Endothelial cell (in vitro differentiated cells): ENCODE measurements around the gene PCDHGB5. TPM values are rescaled to one million over a fixed set of nuclear protein-coding genes. Genes with fewer than 3 reads are reported as not detected.
"Not testable (repeated sequence)": the region's sequence is repeated elsewhere in the genome, so short reads cannot be mapped to it uniquely, and the experiment has no call there.

ENCODE experiments used
- DNase-seq: peaks from one replicate; pipeline ENCODE4 v3.0.0; 2021; ENCODE audit warnings: low spot score
- H3K27ac Mint-ChIP-seq: one replicate; pipeline ENCODE4 v1.8.0; 2021; ENCODE audit warnings: mixed read lengths, inconsistent platforms; ENCODE audit not compliant: unreplicated experiment
- H3K27me3 Mint-ChIP-seq: one replicate; pipeline ENCODE4 v1.8.0; 2021; ENCODE audit warnings: mild to moderate bottlenecking, moderate library complexity, mixed read lengths, inconsistent platforms; ENCODE audit not compliant: unreplicated experiment
- H3K36me3 Mint-ChIP-seq: one replicate; pipeline ENCODE4 v1.8.0; 2021; ENCODE audit warnings: mild to moderate bottlenecking, low read depth, mixed read lengths, inconsistent platforms; ENCODE audit not compliant: unreplicated experiment
- H3K4me1 Mint-ChIP-seq: one replicate; pipeline ENCODE4 v1.8.0; 2021; ENCODE audit warnings: mild to moderate bottlenecking, mixed read lengths, inconsistent platforms; ENCODE audit not compliant: unreplicated experiment
- H3K4me3 Mint-ChIP-seq: one replicate; pipeline ENCODE4 v1.8.0; 2021; ENCODE audit warnings: mild to moderate bottlenecking, mixed read lengths, inconsistent platforms; ENCODE audit not compliant: unreplicated experiment
- H3K9me3 Mint-ChIP-seq: one replicate; pipeline ENCODE4 v1.8.0; 2021; ENCODE audit warnings: mixed read lengths, inconsistent platforms; ENCODE audit not compliant: unreplicated experiment
- CTCF ChIP-seq: fragments of 200-600 bp; sonication (generic); IDR thresholded peaks from one replicate; pipeline ENCODE4 v1.5.0; 2021; ENCODE audit warnings: antibody characterized with exemption; ENCODE audit not compliant: unreplicated experiment
- total RNA-seq: library from RNA; stranded (reverse); fragmentation: NEBNext Ultra II Directional; extraction: Animal tissue kit (Norgen Biotek cat#: 25700); gene quantifications from one replicate; pipeline ENCODE4 v1.2.1, GENCODE V29; 2021; ENCODE audit not compliant: unreplicated experiment

The PCDHGB5 gene
- total RNA-seq, 1 donor from 2014 or later: 5.5 TPM

GRCh38 chr5:141373673-141374317 lies 24.0 kb upstream of the PCDHGB5 start, which contains the start of gene PCDHGA6:
Gene PCDHGA6, plus strand, starts transcription at chr5:141373891. Its CDS starts 193 bp downstream, at chr5:141374084.
- Mint-ChIP-seq H3K4me3 (peak within 1 kb of the TSS; percentile 73), H3K27me3 (peaks cover 2% of the 10 kb centered on the region), H3K4me1 (no peaks in the 10 kb centered on the region), H3K27ac (no peak within 1 kb of the TSS), H3K36me3 (peaks cover 62% of the 10 kb centered on the region), H3K9me3 (peaks cover 27% of the 10 kb centered on the region)
- DNase-seq: no peak
- TF ChIP-seq CTCF: no peak

GRCh38 chr5:141374627-141375026 lies 23.1 kb upstream of the PCDHGB5 start:
- Mint-ChIP-seq H3K4me1 (no peaks in the 10 kb centered on the region), H3K9me3 (peaks cover 27% of the 10 kb centered on the region), H3K4me3 (peak overlapping the region; percentile 73), H3K27me3 (peaks cover 2% of the 10 kb centered on the region), H3K36me3 (peaks cover 62% of the 10 kb centered on the region), H3K27ac (no peak overlapping the region)
- no peak for TF ChIP-seq CTCF
- no peak for DNase-seq

- H3K27me3 Mint-ChIP-seq, H3K4me3 Mint-ChIP-seq, H3K27ac Mint-ChIP-seq, DNase-seq, H3K4me1 Mint-ChIP-seq: not testable (repeated sequence)
- Mint-ChIP-seq H3K36me3 (peaks cover 55% of the 10 kb centered on the region), H3K9me3 (peaks cover 27% of the 10 kb centered on the region)
These were observed 22.1 kb upstream of the PCDHGB5 start for GRCh38 chr5:141375444-141376155.

- H3K27me3 Mint-ChIP-seq: peaks cover 4% of the 10 kb centered on the region
- H3K36me3 Mint-ChIP-seq: peaks cover 52% of the 10 kb centered on the region
- peaks cover 22% of the 10 kb centered on the region for H3K9me3 Mint-ChIP-seq
- H3K27ac Mint-ChIP-seq: no peak within 1 kb of the TSS
- TF ChIP-seq CTCF: no peak
- peak within 1 kb of the TSS; percentile 89 for H3K4me3 Mint-ChIP-seq
- no peak for DNase-seq
- no peaks in the 10 kb centered on the region for H3K4me1 Mint-ChIP-seq
These were observed 15.1 kb upstream of the PCDHGB5 start, which contains the start of gene PCDHGA7 for GRCh38 chr5:141382469-141383294. Gene PCDHGA7, plus strand, starts transcription at chr5:141382742. Its CDS starts 158 bp downstream, at chr5:141382900.

GRCh38 chr5:141383345-141383744 lies 14.4 kb upstream of the PCDHGB5 start:
- Mint-ChIP-seq H3K27ac (no peak overlapping the region), H3K4me1 (no peaks in the 10 kb centered on the region), H3K4me3 (peak overlapping the region; percentile 89), H3K9me3 (peaks cover 24% of the 10 kb centered on the region), H3K36me3 (peaks cover 54% of the 10 kb centered on the region), H3K27me3 (peaks cover 4% of the 10 kb centered on the region)
- no peak for DNase-seq
- TF ChIP-seq CTCF: no peak
